Measurements from ENCODE around the gene ZP2.

GRCh38 chr16:21223787-21224186, 12.4 kb upstream of the ZP2 start:
- TF ChIP-seq, protein P1, sequence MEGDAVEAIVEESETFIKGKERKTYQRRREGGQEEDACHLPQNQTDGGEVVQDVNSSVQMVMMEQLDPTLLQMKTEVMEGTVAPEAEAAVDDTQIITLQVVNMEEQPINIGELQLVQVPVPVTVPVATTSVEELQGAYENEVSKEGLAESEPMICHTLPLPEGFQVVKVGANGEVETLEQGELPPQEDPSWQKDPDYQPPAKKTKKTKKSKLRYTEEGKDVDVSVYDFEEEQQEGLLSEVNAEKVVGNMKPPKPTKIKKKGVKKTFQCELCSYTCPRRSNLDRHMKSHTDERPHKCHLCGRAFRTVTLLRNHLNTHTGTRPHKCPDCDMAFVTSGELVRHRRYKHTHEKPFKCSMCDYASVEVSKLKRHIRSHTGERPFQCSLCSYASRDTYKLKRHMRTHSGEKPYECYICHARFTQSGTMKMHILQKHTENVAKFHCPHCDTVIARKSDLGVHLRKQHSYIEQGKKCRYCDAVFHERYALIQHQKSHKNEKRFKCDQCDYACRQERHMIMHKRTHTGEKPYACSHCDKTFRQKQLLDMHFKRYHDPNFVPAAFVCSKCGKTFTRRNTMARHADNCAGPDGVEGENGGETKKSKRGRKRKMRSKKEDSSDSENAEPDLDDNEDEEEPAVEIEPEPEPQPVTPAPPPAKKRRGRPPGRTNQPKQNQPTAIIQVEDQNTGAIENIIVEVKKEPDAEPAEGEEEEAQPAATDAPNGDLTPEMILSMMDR (conservative IDR thresholded peaks at IDR 0.05 in 1 of 2, IDR thresholded peaks at IDR 0.05 in 1 of 2; ENCODE audit: extremely low read depth in 1 of 2, insufficient read depth in 1 of 2, low read depth in 1 of 2, low read length in 2 of 2) = no peak
- TF ChIP-seq EZH2 (IDR thresholded peaks at IDR 0.05; ENCODE audit: borderline replicate concordance, low read length) = no peak

All from mammary epithelial cell (primary cell).